22Rv1 (cell line): ENCODE data around the gene HMGN3.

Experiments used
- ZFX ChIP-seq: fragments of 450-650 bp; IDR thresholded peaks from 2 replicates; pipeline ENCODE4 v1.6.1; 2017; ENCODE audit warnings: antibody characterized with exemption, borderline replicate concordance
- TF ChIP-seq, protein P1 (sequence below): fragments of 450-650 bp; IDR thresholded peaks from 2 replicates; pipeline ENCODE4 v1.5.1; 2017; ENCODE audit warnings: mild to moderate bottlenecking

DNA sequence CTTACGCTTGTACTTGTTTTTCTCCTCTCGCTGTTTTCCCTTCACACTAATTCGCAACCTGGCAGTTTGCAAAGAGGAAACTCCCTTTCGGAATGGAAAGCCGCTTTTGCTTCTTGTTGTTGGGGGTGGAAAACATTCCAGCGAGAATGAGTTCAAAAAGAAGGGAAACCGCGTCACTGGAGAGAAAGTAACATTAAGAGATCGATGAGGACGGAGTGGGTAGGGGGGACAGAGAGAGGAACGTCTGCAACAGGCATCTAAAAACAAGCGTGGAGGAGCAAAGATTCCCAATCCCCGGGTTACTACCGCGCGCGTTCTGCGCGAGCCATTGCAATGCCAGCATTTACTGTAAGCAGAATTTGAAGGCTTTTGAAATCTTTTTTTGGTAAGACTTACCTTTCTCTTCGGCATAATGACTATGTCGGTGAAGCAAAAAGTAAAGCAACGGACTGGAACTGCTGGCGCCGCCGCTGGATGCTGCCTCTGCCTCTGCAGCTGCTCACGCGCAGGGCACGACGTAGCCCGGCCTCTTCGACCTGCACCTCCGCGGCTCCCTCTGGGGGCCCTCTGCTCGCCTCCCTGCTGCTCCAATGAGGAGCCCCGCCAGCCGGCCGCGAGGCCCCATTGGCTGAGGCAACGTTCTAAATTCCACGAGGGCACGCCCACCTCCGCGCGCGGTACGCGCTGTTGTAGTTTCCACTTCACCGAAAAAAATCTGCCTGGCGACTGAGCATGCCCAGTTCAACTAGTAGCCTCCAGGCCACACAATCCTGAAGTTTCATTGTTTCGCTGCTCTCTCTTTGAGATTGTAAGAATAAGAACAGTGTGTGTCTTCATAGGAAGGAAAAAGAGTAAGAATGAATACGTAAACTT is at the start of gene HMGN3:
- TF ChIP-seq, protein P1, sequence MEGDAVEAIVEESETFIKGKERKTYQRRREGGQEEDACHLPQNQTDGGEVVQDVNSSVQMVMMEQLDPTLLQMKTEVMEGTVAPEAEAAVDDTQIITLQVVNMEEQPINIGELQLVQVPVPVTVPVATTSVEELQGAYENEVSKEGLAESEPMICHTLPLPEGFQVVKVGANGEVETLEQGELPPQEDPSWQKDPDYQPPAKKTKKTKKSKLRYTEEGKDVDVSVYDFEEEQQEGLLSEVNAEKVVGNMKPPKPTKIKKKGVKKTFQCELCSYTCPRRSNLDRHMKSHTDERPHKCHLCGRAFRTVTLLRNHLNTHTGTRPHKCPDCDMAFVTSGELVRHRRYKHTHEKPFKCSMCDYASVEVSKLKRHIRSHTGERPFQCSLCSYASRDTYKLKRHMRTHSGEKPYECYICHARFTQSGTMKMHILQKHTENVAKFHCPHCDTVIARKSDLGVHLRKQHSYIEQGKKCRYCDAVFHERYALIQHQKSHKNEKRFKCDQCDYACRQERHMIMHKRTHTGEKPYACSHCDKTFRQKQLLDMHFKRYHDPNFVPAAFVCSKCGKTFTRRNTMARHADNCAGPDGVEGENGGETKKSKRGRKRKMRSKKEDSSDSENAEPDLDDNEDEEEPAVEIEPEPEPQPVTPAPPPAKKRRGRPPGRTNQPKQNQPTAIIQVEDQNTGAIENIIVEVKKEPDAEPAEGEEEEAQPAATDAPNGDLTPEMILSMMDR: peak; percentile 8; the same call in 1 of the 2 replicates
- no peak for TF ChIP-seq ZFX
